Stimulated activated CD4-positive, alpha-beta T cell treated with anti-CD3 and anti-CD28 coated beads, TNF-alpha, amount 100 ng/mL, for 4 hours (primary cell): ENCODE measurements around the gene CASKIN1.

Experiments used
- DNase-seq, 3 experiments: peaks; one replicate each; pipeline ENCODE4 v3.0.0-alpha.2; 2020; ENCODE audit warnings: low read depth in 3 of 3

CASKIN1 gene

DNA sequence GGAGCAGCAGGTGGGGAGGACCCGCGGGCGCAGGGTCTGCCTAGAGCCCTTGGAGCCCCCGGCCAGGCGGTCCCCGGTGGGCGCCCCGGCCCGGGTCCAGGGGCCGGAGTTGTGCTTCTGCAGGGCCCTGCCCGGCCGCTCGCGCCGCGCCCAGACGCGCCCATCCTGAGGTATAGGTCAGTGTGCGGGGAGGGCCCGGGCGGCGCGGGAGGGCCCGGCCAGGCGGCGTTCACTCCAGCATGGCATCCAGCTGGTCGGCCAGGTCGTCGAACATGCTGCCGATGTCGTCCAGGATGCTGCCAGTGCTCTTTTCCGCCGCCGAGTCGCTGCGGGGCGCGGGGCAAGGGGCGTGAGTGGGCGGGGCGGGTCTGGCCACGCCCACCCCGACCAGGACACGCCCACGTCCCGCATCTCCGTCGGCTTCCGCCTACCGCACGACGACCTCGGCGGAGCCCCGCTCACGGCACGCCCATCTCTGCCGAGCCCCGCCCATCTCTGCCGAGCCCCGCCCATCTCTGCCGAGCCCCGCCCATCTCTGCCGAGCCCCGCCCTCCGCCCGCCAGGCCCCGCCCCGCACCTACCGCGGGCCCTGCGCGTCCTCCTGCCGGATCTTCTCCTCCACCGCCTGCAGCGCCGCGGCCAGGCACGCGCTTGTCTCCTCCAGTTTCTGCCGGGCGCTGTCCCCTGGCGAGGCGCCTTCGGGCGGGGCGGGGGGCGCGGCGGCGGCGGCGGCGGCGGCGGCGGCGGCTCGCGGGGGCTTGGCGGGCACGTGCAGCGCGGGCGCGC is 17.9 kb downstream of the CASKIN1 start:
- peak in 1 of 3 experiments; percentile 15 for DNase-seq

DNA sequence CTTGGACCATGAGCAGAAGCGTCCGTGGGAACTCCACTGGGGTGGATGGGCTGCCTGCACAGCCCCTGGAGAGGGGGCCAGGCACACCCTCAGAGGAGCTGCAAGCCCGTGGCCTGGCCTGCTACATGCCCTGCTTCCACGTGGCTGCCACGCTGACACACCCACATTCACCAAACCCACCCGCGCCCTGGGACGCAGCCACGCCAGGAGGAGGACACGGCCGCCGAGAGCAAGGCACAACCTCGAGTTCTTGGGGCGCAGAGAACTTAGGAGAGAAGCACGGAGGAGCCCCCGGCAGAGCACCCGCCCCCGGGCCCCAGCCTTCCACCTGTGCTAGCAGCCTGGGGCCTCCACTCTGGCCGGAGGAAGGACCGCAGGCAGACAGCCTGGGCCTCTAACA is 18.8 kb downstream of the CASKIN1 start:
- no peak for DNase-seq

DNA sequence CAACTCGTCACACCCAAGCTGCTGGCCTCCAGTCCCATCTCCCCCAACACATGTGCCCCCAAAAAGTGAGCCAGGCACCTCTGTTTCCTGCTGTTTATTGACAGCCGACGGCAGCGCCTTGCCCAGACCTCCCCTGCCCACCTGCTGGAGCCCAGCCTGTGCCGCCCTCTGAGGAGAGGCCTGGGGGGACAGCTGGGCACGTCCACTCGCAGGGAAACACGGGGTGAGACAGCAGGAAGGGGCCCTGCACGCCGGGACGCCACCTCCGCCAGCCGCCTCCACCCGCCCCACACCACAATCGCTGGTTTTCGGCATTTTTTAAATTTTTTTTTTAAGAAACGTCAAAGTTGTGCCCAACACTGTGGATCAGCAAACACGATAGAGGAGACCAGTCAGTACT is 19.3 kb downstream of the CASKIN1 start:
- no peak for DNase-seq

DNA sequence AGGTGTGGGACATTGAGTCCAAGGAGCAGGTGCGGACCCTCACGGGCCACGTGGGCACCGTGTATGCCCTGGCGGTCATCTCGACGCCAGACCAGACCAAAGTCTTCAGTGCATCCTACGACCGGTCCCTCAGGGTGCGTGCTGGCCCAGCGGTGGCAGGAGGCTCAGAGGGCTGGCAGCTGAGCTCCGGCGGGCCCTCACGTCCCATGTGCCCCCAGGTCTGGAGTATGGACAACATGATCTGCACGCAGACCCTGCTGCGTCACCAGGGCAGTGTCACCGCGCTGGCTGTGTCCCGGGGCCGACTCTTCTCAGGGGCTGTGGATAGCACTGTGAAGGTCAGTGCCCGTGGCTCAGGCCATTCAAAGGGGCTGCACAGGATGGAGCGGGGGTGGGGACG is 20.4 kb downstream of the CASKIN1 start:
- no peak for DNase-seq

DNA sequence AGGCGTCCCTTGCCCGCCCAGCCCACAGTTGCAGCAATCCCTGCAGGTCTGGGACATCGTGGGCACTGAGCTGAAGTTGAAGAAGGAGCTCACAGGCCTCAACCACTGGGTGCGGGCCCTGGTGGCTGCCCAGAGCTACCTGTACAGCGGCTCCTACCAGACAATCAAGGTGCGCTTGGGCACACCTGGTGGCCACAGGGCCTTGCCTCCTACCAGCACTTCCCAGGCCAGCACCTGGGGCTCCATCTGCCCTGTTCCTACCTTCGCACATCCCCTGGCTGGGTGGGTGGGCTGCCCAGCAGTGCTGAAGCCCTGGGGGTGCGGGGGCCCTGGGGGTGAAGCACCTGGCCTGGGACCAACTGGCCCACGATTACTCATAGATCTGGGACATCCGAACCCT is 21.0 kb downstream of the CASKIN1 start:
- no peak for DNase-seq

DNA sequence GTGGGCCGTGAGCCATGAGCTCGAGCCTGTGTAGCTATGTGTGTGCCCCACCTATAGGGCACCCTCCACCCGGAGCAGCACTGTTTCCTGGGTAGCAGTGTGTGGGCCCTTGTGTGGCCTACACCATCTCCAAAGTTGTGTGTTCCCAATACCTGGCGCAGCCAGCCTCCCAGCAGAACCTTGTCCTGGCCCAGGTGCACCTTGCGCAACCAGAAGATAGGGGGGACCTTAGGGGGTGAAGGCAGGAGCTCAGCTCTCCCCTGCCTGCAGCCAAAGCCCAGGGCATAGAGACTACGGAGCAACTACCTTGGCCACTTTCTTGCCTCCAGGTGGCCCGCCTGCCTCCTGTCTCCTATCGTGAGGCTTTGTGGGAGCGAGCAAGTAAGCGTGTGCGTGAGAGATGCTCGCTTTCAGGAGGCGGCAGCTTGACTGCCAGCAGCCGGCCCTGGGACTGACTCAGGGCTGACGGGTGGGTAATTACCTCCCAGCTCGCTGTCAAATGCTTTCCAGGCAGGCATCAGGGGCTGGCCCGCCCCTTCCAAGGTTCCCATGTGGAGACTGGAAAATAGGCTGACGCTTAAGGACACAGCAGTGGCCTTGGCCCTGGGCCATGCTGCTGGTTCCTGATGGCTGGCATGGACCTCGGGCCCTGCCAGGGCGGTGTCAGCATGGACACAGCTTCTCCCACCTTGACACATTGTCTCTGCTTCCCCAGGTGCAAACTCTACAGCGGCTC is 21.8 kb downstream of the CASKIN1 start:
- DNase-seq: no peak

DNA sequence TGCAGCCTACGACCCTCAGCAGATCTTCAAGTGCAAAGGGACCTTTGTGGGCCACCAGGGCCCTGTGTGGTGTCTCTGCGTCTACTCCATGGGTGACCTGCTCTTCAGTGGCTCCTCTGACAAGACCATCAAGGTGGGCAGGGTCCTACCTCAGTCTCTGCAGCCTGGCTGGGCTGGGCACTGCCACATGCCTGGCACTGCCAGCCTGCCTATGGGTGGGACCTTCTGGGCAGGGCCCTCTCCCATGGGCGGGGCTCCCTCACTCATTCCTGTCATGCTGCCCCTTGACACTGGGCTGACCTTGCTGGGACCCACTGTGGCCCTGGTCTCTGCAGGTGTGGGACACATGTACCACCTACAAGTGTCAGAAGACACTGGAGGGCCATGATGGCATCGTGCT is 22.5 kb downstream of the CASKIN1 start:
- DNase-seq: no peak

DNA sequence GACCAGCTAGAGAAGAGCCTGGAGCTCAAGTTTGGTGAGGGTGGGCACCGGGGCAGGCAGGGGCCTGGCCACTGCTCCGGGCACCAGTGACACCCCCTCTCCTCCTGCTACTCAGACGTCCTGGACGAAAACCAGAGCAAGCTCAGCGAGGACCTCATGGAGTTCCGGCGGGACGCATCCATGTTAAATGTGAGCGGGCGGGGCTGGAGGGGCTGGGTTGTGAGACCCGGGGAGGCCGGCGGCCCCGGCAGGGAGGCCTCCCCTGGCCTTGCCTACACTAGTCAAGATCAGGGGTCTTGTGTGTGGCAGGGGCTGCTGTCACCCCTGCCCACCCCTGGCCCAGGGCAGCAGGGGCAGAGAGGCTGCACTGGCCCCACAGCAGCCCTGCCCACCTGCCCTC is 23.0 kb downstream of the CASKIN1 start:
- no peak for DNase-seq

DNA sequence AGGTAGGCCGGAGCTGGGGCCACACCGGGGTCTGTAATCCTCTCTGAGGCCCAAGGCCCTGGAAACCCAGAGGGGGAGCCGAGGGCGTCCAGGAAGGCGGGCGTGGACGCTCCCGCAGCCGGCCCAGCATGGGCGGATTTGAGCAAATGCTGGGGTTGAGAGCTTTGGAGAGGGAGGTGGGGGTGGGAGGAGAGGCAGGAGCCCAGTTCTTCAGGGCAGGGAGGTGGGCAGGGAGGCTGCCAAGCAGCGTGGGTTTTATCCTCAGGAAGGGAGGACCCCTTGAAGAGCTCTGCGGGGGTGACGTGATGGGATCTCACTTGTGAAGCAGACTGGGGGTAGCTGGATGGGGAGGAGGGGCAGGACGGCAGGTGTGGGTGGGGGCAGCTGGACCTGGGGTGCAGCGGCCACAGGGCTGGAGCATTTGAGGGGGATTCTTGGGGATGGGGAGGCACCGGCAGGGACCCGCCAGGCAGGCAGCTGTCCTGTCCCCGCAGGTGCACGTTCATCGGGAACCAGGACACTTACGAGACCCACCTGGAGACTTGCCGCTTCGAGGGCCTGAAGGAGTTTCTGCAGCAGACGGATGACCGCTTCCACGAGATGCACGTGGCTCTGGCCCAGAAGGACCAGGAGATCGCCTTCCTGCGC is 23.6 kb downstream of the CASKIN1 start:
- no peak for DNase-seq

DNA sequence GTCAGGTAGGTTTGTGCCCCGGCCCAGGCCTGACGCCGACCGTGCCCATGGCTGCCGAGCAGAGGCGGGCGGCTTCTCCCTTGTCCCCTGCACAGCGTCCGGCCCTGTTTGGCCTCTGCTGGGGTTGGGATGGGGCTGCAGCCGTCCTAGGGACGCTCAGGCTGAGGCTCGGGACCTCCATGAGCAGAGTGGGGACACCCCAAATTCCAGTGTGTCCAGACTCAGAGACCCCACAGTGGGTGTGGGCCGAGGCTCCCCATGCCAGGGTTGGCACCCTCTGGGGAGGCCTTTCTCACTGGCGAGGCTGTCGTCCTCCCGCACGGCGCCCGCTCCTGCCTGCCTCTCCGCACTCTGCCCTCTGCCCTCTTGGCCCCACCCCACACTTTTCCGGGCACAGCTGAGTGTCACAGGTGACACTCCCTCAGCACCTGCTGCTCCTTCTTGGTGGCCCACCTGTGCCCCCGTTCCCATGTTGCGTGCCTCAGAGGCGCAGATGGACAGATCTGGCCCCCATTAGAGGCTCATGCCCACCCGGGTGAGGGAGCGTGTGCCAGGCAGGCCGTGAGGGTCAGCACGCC is 24.7 kb downstream of the CASKIN1 start:
- no peak for DNase-seq

DNA sequence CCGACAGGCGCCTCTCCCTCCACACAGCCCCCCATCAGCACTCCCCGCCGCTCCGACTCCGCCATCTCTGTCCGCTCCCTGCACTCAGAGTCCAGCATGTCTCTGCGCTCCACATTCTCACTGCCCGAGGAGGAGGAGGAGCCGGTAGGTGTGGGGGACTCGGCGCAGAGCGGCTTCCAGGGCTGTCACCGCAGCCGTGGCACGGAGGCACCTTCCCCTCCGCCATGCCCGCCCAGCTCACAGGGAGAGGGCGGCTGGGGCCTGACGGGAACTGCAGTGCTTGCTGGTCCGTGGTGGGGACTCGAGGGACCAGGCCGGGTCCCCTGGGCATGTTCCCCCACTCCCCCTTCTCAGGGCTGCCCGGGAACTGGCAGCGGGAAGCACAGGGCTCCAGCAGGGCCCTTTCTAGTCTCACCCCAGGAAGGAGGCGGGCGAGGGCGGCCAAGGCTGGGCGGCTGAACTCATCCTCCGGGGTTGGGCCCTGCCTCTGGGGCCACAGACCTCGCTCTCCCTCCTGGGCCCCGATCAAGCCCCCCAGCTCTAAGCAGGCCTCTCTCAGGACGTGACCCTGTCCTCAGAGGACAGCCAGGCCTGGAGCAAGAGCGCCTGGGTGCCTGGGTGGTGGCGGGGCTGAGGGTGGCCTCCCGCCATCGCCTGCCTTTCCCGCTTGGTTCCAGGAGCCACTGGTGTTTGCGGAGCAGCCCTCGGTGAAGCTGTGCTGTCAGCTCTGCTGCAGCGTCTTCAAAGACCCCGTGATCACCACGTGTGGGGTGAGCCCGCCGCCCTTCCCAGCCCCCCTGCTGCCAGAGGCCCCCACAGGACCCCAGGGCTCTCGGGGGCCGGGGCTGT is 25.6 kb downstream of the CASKIN1 start:
- DNase-seq: no peak

DNA sequence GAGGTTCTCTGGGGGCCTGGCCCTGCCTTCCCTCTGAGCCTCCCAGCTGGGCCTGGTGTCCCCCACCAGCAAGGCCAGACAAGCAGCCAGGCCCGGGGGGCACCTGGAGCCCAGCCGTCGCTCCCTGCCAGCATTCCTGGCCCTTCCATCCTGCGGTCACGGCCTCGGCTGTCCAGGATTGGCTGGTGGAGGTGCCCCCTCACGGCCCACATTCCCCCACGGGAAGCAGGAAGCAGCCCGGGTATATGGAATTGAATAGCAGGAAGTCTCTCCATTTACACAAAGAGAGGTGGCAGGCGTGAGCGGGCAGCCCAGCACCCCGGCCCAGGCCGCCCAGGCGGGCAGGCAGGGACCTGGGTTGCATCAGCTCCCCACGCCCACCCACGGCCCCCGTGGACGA is 26.3 kb downstream of the CASKIN1 start:
- DNase-seq: no peak

DNA sequence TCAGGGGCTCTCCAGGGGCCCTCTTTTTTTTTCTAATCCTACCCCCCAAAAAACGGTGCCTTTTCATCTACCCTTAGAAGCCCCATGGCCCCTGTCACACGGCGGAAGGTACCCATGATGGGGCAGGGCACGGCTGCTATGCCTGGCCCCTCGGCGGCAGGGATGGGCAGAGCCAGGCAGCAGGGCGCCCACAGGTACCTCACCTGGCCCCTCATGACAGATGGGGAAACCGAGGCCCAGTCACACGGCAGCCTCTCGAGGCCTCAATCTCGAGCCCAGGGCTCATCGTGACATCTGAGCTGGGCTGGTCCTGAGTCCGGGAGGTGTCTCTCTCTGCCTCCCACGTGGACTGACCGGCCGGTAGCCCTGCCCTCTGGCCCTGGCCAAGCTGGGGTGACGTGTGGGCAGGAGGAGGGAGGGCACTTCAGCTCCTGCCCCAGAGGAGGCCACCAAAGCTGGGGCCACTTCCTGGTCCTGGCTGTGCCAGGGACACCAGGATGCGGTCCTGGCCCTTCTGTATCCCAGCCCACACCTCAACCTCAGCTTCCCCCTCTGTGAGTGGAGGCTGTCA is 29.3 kb downstream of the CASKIN1 start:
- DNase-seq: no peak

DNA sequence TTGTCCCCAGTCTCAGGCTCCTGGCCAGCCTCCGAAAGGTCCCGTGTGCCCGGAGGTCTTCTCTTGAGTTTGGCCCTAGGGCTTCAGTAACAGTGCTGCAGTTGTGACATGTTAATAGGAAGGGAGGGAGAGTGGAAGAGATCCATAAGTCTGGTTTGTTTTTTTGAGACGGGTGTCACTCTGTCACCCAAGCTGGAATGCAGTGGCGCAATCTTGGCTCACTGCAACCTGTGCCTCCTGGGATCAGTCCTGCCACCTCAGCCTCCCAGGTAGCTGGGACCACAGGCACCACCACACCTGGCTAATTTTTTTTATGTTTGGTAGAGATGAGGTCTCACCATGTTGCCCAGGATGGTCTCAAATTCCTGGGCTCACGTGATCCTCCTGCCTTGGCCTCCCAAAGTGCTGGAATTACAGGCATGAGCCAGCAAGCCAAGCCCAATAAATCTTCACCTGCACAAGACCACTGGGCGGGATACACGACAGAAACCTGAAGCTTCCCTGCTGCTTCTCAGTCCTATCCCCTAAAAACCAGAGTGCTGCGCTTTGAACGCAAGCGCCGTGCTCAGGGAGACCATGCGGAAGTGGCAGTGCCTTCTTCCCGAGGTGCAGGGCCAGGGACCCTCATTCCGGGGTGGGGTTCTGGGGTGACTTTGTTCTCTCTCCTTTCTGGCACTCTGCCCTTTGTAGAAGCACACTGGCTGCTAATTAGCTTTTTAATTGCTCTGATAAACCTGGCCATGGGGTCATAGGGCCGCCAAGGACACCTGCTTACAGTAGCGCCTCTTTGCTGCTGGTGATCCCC is 29.9 kb downstream of the CASKIN1 start:
- DNase-seq: no peak

DNA sequence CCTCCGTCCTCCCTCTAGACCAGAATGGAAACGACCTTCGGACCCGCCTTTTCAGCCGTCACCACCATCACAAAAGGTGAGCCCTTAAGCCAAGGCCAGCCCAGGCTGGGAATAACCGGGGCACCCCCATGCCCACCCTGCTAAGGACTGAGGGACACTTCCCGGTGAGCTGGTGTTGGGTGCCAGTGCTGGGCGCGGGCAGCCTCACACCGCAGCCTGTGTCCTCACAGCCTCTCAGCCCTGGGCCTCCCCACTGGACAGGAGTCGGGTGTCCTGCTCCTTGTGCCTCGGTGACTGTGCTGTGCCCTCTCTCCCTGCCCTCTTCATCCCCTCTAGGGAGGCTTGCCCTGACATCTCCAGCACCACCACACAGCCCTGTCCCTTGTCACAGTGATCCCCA is 30.5 kb downstream of the CASKIN1 start:
- no peak for DNase-seq

DNA sequence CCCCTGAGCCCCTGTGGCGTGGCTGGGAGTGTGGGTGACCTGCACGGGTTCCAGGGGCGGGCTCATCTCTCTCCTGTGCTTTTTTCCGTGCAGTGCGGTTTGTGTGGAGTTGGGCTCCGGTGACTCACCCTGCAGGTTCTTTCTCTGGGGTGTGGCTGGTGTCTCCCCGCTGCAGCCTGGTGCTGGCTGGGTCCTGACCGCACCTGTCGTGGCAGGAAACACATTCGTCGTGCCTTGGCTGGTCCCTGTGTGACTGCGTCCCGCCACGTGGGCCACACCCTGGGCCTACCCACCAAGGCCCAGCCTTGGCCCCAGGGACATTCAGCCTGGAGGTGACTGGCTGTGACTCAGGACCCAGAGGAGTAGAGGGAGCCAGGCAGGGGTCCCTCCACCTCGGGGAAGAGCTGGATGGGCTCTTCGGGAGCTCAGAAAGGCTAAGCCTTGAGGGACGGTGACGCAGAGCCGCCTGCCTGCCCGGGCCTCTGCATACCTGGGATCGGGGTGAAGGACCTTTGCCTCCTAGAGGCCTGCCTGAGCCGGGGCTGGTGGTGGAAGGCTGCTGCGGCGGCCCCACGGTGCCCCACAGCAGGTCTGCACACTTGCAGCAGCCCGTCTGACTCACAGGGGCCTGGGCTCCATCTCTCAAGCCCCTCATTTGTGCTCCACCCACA is 33.1 kb downstream of the CASKIN1 start:
- no peak for DNase-seq

DNA sequence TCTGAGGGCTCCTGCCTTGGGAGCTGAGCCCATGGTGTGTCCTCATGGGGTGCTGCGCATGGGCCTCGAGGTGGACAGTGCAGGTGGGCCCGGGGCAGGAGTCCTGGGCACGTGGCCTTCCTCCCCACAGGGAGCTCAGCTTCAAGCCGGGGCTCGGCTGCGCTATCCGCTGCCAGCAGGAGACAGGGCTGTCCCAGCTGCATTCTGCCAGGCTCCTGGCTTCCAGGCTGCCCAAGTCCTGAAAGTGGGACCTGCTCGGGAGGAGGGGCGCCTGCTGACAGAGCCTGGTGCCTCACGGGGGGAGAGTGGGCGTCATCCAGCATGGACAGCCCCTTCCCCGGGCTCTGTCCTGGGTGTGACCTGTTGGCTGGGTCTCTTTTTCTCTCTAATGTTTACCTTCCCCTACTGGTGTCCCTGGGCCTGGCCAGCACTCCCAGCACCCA is 33.7 kb downstream of the CASKIN1 start:
- no peak for DNase-seq

DNA sequence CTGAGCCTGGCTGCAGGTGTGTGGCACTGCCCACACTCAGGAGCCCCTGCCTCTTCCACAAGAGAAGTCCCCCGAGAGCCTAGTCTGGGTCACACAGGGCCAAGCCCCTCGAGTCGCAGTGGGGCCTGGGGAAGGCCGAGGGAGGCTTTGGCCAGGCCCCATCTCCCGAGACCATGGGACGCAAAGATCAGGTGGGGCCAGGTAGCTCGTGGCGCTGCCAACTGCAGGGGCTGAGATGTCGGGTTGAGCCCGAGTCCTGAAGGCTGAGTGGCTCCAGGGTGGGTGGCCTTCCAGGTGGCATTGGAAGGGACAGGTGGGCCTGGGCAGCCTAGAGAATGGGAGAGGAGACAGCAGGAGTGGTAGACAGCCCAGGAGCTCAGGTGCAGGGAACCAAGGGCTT is 34.5 kb downstream of the CASKIN1 start:
- no peak for DNase-seq

DNA sequence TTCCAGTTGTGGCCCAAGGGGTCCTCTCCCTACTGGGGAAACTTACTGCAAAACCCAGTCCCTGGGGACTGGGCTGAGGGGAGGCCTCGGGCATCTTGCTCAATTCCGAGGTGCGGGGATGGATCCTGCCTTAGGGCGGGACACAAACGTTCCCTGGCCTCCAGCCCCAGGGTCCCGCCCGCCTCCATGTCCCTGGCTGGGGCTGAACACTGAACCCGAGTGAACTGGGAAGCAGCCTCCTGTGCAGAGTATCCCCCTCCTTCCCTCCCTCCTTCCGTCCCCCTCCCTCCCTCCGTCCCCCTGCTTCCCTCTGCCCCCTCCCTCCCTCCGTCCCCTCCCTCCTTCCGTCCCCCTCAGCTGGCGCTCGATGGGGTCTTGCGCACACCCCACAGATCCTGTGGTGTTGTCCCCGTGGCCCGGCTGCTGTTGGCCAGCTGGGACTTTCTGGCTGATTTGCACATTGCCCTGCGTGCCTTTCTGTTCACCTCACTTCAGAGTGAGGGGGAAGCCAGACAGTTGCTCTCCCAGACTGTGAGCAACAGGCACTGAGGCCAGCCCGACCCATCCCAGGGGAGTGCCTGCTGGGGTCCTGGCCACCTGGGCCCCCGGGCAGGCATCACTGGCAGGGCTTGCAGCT is 35.4 kb downstream of the CASKIN1 start:
- no peak for DNase-seq
